ENCODE measurements around the gene SETBP1. TPM values are rescaled to one million over a fixed set of nuclear protein-coding genes. Genes with fewer than 3 reads are reported as not detected.

SETBP1 gene
- total RNA-seq, 1 experiment from 2014 or later, result 4.0 TPM

DNA sequence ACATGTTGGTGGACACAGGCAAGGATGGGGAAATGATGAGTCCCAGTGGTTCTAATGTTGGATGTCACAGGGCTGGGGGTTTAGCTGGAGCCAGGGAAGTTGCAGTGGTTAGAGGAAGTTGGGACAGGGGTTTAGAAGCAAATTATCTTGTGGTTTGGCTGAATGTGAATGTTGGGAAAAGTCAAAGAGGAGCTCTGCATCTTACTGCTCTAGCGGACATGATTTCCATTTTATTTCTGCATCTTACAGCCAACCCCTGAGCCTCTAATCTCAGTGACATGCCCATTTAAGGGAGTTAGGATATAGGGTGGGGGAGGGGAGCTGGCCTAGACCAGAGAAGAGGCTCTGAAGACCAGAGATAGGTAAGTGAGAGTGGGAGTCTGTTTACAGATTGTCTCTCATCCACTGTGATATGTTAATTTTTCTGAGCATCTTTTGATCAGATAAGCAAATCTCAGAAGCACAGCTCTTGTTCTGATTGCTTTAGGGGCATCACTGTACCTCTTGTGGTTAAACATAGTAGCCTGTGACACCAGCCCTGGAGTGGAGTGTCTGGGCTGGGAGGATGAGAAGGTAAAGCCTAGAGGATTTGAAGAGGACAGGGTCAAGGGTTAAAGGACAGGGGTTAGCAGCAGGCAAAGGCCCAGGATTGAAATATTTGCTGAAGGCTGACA, 43.6 kb downstream of the SETBP1 start:
- H3K4me3 ChIP-seq (ENCODE audit: low read depth, low read length), result no peak overlapping the region

DNA sequence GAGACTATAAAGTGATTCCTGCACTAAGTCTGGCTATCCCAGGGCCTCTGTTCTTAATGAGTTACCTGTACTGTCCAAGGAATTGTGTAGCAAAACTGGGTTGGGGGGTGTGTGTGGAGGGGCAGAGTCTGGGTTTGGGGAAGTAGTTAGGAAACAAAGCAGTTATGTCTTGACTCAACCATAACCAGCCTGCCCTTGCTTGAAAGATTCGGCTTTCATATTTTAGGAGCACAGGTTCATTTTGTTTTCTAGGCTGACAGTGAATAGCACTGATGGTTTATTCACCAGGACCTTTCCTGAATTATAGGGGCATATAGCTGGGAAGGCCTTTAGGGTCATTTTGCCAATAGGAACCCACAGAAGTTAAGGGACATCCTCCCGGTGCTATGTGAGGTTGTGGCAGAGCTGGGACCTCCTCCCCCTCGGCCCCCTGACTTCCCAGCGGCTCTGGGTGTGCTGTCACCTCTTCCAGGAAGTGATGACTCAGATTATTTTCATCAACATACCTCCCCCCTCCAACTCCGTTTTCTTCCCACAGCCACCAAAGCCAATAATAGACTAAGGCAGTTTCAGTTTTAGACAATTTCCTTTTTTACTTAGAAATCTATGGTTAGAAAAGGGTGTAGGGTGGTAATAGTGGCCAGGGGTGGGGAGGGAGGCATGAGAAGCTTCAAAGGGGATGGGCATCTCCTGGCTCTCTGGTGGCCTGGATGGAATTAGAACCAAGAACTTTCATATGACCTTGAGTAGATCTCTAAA, 44.8 kb downstream of the SETBP1 start:
- Mint-ChIP-seq H3K27ac (ENCODE audit: unreplicated experiment) (no peak overlapping the region), H3K36me3 (ENCODE audit: insufficient read depth, unreplicated experiment) (no peaks in the 10 kb centered on the region), H3K4me3 (ENCODE audit: unreplicated experiment) (no peak overlapping the region), H3K27me3 (ENCODE audit: insufficient read depth, unreplicated experiment) (no peaks in the 10 kb centered on the region), H3K4me1 (ENCODE audit: low read depth, unreplicated experiment) (peaks cover 22% of the 10 kb centered on the region), H3K9me3 (ENCODE audit: unreplicated experiment) (no peaks in the 10 kb centered on the region)
- ChIA-PET CTCF (no interaction called here), POLR2A (no interaction called here)
- BruUV-seq (replicated peaks), result no TSS peak
- no peaks in the 10 kb centered on the region for H3K36me3 ChIP-seq (ENCODE audit: control insufficient read depth, insufficient read depth, low read length)
- no peaks in the 10 kb centered on the region for H3K9me3 ChIP-seq
- DNase-seq, result no peak
- TF ChIP-seq, protein P1, sequence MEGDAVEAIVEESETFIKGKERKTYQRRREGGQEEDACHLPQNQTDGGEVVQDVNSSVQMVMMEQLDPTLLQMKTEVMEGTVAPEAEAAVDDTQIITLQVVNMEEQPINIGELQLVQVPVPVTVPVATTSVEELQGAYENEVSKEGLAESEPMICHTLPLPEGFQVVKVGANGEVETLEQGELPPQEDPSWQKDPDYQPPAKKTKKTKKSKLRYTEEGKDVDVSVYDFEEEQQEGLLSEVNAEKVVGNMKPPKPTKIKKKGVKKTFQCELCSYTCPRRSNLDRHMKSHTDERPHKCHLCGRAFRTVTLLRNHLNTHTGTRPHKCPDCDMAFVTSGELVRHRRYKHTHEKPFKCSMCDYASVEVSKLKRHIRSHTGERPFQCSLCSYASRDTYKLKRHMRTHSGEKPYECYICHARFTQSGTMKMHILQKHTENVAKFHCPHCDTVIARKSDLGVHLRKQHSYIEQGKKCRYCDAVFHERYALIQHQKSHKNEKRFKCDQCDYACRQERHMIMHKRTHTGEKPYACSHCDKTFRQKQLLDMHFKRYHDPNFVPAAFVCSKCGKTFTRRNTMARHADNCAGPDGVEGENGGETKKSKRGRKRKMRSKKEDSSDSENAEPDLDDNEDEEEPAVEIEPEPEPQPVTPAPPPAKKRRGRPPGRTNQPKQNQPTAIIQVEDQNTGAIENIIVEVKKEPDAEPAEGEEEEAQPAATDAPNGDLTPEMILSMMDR (IDR thresholded peaks at IDR 0.05; ENCODE audit: insufficient read depth in 1 of 2, low read depth in 1 of 2, low read length in 1 of 2, severe bottlenecking in 1 of 2, unreplicated experiment in 1 of 2), result no peak
- peaks cover 18% of the 10 kb centered on the region for H3K4me1 ChIP-seq
- intact Hi-C loops (cut with micrococcal nuclease; ENCODE audit: unreplicated experiment), result no loop called here
- no peak overlapping the region for H3K4me3 ChIP-seq (ENCODE audit: low read depth, low read length)
- H3K27me3 ChIP-seq (replicated peaks; ENCODE audit: control insufficient read depth, insufficient read depth, low read length), result no peaks in the 10 kb centered on the region

More for the DNA sequence above, 43.6 kb downstream of the SETBP1 start:
- Mint-ChIP-seq H3K4me1 (ENCODE audit: low read depth, unreplicated experiment) (peaks cover 9% of the 10 kb centered on the region), H3K36me3 (ENCODE audit: insufficient read depth, unreplicated experiment) (no peaks in the 10 kb centered on the region), H3K9me3 (ENCODE audit: unreplicated experiment) (no peaks in the 10 kb centered on the region), H3K4me3 (ENCODE audit: unreplicated experiment) (no peak overlapping the region), H3K27me3 (ENCODE audit: insufficient read depth, unreplicated experiment) (no peaks in the 10 kb centered on the region), H3K27ac (ENCODE audit: unreplicated experiment) (no peak overlapping the region)
- Histone ChIP-seq H3K4me1 (peaks cover 5% of the 10 kb centered on the region), H3K27me3 (replicated peaks; ENCODE audit: control insufficient read depth, insufficient read depth, low read length) (no peaks in the 10 kb centered on the region), H3K9me3 (no peaks in the 10 kb centered on the region), H3K36me3 (ENCODE audit: control insufficient read depth, insufficient read depth, low read length) (no peaks in the 10 kb centered on the region)
- ChIA-PET CTCF (no interaction called here), POLR2A (no interaction called here)
- no peak for DNase-seq
- no TSS peak for BruUV-seq (replicated peaks)
- TF ChIP-seq, protein P1 (IDR thresholded peaks at IDR 0.05; ENCODE audit: insufficient read depth in 1 of 2, low read depth in 1 of 2, low read length in 1 of 2, severe bottlenecking in 1 of 2, unreplicated experiment in 1 of 2), result no peak
- intact Hi-C loops (cut with micrococcal nuclease; ENCODE audit: unreplicated experiment), result no loop called here

DNA sequence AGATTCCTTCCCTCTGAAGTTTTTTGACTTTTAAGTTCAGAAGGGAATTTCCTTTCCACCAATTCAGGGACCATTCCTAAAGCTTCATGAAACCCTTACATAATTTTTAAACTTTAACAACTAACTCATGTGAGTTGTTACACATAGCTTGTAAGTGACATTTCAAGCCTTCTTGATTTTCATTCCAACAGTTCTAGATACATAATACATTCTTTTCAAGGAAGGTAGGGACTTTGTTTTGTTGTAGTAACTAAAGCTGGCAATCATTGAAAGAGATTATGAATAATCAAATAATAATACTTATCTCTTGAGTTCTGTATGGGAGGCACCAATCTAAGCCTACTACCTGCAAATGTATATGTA, 45.4 kb downstream of the SETBP1 start:
- intact Hi-C loops (cut with micrococcal nuclease; ENCODE audit: unreplicated experiment), result no loop called here
- Histone ChIP-seq H3K36me3 (ENCODE audit: control insufficient read depth, insufficient read depth, low read length) (no peaks in the 10 kb centered on the region), H3K4me3 (ENCODE audit: low read depth, low read length) (no peak overlapping the region), H3K4me1 (peaks cover 23% of the 10 kb centered on the region), H3K27me3 (replicated peaks; ENCODE audit: control insufficient read depth, insufficient read depth, low read length) (no peaks in the 10 kb centered on the region), H3K9me3 (no peaks in the 10 kb centered on the region)
- Mint-ChIP-seq H3K27me3 (ENCODE audit: insufficient read depth, unreplicated experiment) (no peaks in the 10 kb centered on the region), H3K36me3 (ENCODE audit: insufficient read depth, unreplicated experiment) (no peaks in the 10 kb centered on the region), H3K27ac (ENCODE audit: unreplicated experiment) (no peak overlapping the region), H3K4me3 (ENCODE audit: unreplicated experiment) (no peak overlapping the region), H3K9me3 (ENCODE audit: unreplicated experiment) (no peaks in the 10 kb centered on the region), H3K4me1 (ENCODE audit: low read depth, unreplicated experiment) (peaks cover 27% of the 10 kb centered on the region)
- ChIA-PET CTCF (no interaction called here), POLR2A (no interaction called here)
- BruUV-seq (replicated peaks), result no TSS peak
- no peak for DNase-seq
- TF ChIP-seq, protein P1 (IDR thresholded peaks at IDR 0.05; ENCODE audit: insufficient read depth in 1 of 2, low read depth in 1 of 2, low read length in 1 of 2, severe bottlenecking in 1 of 2, unreplicated experiment in 1 of 2), result no peak
